HEK293T (cell line): ENCODE results near the gene PHRF1.

ENCODE experiments used
- ARNT ChIP-seq: fragments of 450-650 bp; IDR thresholded peaks from 2 replicates; pipeline ENCODE4 v1.6.1; 2017; ENCODE audit warnings: mild to moderate bottlenecking
- BHLHE40 ChIP-seq: fragments of 450-650 bp; IDR thresholded peaks from 2 replicates; pipeline ENCODE4 v1.6.1; 2016; ENCODE audit warnings: mild to moderate bottlenecking, moderate library complexity, borderline replicate concordance
- LEF1 ChIP-seq: fragments of 450-650 bp; IDR thresholded peaks from 2 replicates; pipeline ENCODE4 v1.6.1; 2017; ENCODE audit warnings: mild to moderate bottlenecking, borderline replicate concordance
- NFRKB ChIP-seq: fragments of 450-650 bp; IDR thresholded peaks from 2 replicates; pipeline ENCODE4 v1.6.1; 2016; ENCODE audit warnings: mild to moderate bottlenecking, moderate library complexity
- ZNF384 ChIP-seq: fragments of 450-650 bp; IDR thresholded peaks from 2 replicates; pipeline ENCODE4 v1.6.1; 2016

- TF ChIP-seq BHLHE40 (no peak), ARNT (no peak), LEF1 (no peak), ZNF384 (no peak), NFRKB (no peak)
These were observed 45.1 kb upstream of the PHRF1 start for GRCh38 chr11:530960-531831.
